AG04450 (cell line): ENCODE data around the gene PPP2R2C. TPM values are rescaled to one million over a fixed set of nuclear protein-coding genes. Genes with fewer than 3 reads are reported as not detected.

Experiments
- CTCF ChIA-PET: fragments of 300-600, 350-600 bp; formaldehyde crosslinking; extraction: SDS; loops from one replicate; lab custom pipeline; 2022; ENCODE audit warnings: antibody characterized with exemption, inconsistent platforms; lab: Charles Lee
- POLR2A ChIA-PET: fragments of 350-600 bp; formaldehyde crosslinking; extraction: SDS; loops from one replicate; lab custom pipeline; 2021; ENCODE audit warnings: antibody characterized with exemption, inconsistent platforms; lab: Yijun Ruan, JAX
- DNase-seq: peaks from one replicate; pipeline ENCODE4 v3.0.0-alpha.2; 2011; ENCODE audit warnings: low read depth, low spot score
- H3K27ac ChIP-seq: one replicate; pipeline ENCODE4 v1.5.1; 2012; ENCODE audit warnings: low read depth, low read length, control low read depth
- H3K27me3 ChIP-seq: one replicate; pipeline ENCODE4 v1.6.0; 2012; ENCODE audit warnings: low read length; ENCODE audit not compliant: control insufficient read depth, insufficient read depth
- H3K4me3 ChIP-seq: 2 replicates; pipeline ENCODE4 v1.5.1; 2011; ENCODE audit warnings: mild to moderate bottlenecking, low read depth, low read length, control low read depth
- H3K9me3 ChIP-seq: 2 replicates; pipeline ENCODE4 v1.5.1; 2012; ENCODE audit warnings: low read length; ENCODE audit not compliant: control insufficient read depth, insufficient read depth
- polyA minus RNA-seq: library from RNA; depleted of rRNA, polyadenylated mRNA; stranded (reverse); fragments of >200 nt; gene quantifications from 2 replicates; pipeline ENCODE4 v1.2.3, GENCODE V29; 2011; rRNA and poly(A)+ RNA removed
- polyA plus RNA-seq: library from polyadenylated mRNA; depleted of rRNA; stranded (reverse); fragments of >200 nt; gene quantifications from 2 replicates; pipeline ENCODE4 v1.2.3, GENCODE V29; 2011; rRNA removed
- TF ChIP-seq, protein P1 (sequence below): IDR thresholded peaks from 2 replicates; pipeline ENCODE4 v1.5.1; 2011; ENCODE audit warnings: low read depth, low read length, control low read depth, inconsistent platforms

PPP2R2C gene
- polyA plus RNA-seq (0.07 TPM in 1 of 2 replicates, not detected in the other), polyA minus RNA-seq (not detected in 2 replicates)

DNA sequence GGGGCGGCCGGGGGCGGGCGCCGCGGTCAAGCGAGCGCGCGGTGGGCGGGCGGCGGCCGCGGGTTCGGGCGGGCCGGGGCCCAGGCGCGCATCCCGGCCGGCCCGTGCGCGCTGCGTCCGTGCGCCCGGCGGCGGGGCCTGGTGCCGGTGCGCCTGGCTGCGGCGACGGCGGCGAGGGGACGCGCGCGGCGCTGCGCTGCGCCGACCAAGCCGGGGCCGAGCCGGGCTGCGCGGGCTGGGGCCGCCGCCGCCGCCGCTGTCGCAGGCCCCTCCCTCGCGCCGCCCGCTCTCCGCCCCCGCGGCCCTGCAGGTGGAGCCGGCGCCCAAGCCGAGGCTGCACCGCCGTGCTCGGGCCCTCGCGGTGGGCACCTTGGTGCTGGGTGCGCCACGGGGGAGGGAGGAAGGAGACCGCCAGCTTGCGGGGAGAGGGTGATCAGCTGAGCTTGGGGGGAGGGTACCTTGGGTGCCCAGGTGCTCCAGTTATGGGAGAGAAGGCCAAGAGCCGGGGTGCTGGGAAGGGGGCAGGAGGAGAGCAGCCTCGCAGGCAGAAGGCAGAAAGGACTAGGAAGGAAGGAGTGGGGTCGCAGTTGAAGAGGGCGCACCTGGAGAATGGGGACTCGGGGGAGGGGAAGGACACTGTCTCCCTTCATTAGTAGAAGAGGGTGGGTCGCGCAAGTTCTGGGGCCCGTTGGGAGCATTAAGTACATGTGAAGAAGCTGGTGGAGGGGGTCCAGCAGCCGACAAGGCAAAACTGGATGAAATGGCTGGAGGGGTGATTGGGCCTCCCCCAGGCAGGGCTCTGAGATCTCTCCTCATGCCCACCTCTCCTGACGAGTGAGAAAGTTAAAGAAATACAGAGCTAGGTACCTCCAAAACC lies at the start of gene PPP2R2C:
PPP2R2C (minus strand) TSS at position 228 of the 877 bp plus-strand sequence. CDS start 385 bp downstream, outside the sequence.
- TF ChIP-seq, protein P1, sequence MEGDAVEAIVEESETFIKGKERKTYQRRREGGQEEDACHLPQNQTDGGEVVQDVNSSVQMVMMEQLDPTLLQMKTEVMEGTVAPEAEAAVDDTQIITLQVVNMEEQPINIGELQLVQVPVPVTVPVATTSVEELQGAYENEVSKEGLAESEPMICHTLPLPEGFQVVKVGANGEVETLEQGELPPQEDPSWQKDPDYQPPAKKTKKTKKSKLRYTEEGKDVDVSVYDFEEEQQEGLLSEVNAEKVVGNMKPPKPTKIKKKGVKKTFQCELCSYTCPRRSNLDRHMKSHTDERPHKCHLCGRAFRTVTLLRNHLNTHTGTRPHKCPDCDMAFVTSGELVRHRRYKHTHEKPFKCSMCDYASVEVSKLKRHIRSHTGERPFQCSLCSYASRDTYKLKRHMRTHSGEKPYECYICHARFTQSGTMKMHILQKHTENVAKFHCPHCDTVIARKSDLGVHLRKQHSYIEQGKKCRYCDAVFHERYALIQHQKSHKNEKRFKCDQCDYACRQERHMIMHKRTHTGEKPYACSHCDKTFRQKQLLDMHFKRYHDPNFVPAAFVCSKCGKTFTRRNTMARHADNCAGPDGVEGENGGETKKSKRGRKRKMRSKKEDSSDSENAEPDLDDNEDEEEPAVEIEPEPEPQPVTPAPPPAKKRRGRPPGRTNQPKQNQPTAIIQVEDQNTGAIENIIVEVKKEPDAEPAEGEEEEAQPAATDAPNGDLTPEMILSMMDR = no peak
- no peak within 1 kb of the TSS for H3K4me3 ChIP-seq
- DNase-seq = no peak
- POLR2A ChIA-PET = no interaction called here
- CTCF ChIA-PET = interaction anchor here (0.6 kb wide), 1 partner anchor 1620 kb away, joined by 7 read pairs; no protein-coding TSS in a partner anchor
- peaks cover 47% of the 10 kb centered on the region for H3K27me3 ChIP-seq
- no peak within 1 kb of the TSS for H3K27ac ChIP-seq
- no peaks in the 10 kb centered on the region; the same call in 1 of the 2 replicates for H3K9me3 ChIP-seq

DNA sequence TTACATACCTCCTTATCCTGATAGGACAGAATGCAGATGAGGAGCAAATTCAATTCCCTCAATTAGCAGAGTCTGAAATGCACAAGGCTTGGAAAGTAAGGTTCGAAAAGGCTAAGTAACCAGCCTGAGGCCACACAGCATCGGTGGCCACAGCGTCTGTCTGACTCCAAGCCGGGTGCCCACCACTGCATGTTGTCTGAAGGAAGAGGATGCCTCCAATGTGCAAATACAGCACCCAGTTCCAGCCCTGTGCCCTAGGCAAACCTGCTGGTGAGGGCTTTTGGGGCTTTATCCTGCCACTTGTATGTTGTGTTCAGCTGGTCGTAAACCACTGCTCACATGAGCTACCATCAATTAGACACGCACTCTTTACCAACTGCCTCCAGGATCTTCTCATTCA lies 48.6 kb upstream of the PPP2R2C start:
- TF ChIP-seq, protein P1 = no peak
- Histone ChIP-seq H3K27ac (no peak overlapping the region), H3K27me3 (peaks cover 4% of the 10 kb centered on the region), H3K9me3 (no peaks in the 10 kb centered on the region), H3K4me3 (no peak overlapping the region)
- ChIA-PET CTCF (no interaction called here), POLR2A (no interaction called here)
- DNase-seq = no peak

DNA sequence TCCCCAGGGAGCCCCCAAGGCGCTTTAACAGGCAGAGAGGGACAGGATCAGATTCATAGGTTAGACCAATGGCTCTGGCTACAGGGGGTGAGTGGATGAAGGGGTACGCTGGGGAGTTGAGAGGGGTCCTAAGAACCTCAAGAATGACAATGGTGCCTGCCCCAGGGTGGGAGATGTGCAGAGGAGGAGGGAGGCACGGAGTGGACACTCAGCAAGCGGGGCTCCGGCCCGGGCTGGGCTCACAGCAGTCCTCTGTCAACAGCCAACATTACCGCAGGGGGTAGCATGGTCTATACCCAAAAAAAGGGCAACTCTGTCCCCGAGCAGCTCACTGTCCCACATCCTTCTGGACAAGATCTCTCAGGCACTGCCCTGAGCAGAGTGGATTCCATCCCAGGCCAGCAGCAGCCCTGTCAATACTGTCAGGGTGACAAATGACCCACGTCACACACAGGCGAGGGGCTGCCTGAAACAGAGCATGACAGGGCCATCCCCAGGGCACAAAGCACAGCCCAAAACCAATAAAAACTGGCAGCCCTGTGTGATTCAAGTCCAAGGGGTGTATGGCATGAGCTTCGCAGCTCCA lies 47.7 kb upstream of the PPP2R2C start:
- ChIA-PET POLR2A (no interaction called here), CTCF (no interaction called here)
- Histone ChIP-seq H3K27me3 (peaks cover 5% of the 10 kb centered on the region), H3K9me3 (no peaks in the 10 kb centered on the region), H3K27ac (no peak overlapping the region), H3K4me3 (no peak overlapping the region)
- no peak for DNase-seq
- TF ChIP-seq, protein P1 = no peak

DNA sequence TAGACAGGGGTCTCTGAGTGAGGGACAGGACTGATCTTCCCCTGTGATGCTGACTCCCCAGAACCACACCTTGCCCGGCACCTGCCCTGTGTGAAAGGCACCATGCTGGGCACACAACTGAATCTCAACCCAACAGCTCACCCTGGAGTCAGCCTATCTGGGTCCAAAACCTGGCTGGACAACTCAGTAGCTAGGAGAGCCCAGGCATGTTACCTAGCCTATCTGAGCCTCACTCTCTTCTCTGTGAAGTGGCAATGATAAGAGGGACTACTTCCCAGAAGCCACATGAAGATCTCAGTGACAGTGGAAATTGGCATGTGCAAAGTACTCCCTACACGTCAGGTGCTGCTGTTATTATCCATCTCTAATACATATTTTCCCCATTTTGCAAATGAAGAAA lies 44.8 kb upstream of the PPP2R2C start:
- TF ChIP-seq, protein P1 = no peak
- H3K27me3 ChIP-seq = peaks cover 5% of the 10 kb centered on the region
- H3K4me3 ChIP-seq = no peak overlapping the region
- no peaks in the 10 kb centered on the region; the same call in 1 of the 2 replicates for H3K9me3 ChIP-seq
- H3K27ac ChIP-seq = no peak overlapping the region
- ChIA-PET CTCF (no interaction called here), POLR2A (no interaction called here)
- no peak for DNase-seq

DNA sequence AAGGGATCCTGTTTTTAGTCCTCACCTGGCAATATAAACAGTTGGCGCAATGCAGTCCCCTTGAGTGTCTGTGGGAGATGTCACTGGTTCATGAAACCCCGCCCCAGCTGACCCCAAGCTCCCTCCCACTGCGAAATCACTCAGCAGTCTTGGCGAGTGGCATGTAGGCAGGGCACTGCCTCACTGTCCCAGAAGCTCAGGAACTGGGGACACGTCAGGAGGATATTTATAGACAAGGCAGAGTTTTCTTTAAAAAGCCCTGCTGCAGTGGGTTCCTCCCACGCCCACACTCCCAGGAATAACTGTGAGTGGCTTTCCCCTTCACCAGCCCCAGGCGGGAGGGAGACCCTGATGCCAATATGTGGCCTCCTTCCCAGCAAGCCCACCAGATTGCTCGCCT lies 44.3 kb upstream of the PPP2R2C start:
- ChIA-PET POLR2A (no interaction called here), CTCF (no interaction called here)
- no peaks in the 10 kb centered on the region; the same call in 1 of the 2 replicates for H3K9me3 ChIP-seq
- peaks cover 5% of the 10 kb centered on the region for H3K27me3 ChIP-seq
- no peak overlapping the region for H3K4me3 ChIP-seq
- H3K27ac ChIP-seq = no peak overlapping the region
- TF ChIP-seq, protein P1 = no peak
- DNase-seq = no peak
